Activated CD4-positive, alpha-beta memory T cell treated with anti-CD3 and anti-CD28 coated beads for 36 hours (primary cell): Measurements from ENCODE around the gene HS2ST1. TPM values are rescaled to one million over a fixed set of nuclear protein-coding genes. Genes with fewer than 3 reads are reported as not detected.
"Not testable (repeated sequence)": the region's sequence is repeated elsewhere in the genome, so short reads cannot be mapped to it uniquely, and the experiment has no call there.

Experiments used
- CTCF ChIA-PET: fragments of 350-600 bp; sonication (Branson Sonifier 250); formaldehyde crosslinking; loops from one replicate; lab custom pipeline; 2021; ENCODE audit warnings: antibody characterized with exemption, inconsistent platforms; lab: Charles Lee
- POLR2A ChIA-PET: fragments of 350-600 bp; sonication (Branson Sonifier 250); formaldehyde crosslinking; loops from one replicate; lab custom pipeline; 2021; ENCODE audit warnings: antibody characterized with exemption; lab: Charles Lee
- DNase-seq: peaks from one replicate; pipeline ENCODE4 v3.0.0-alpha.2; 2020
- H3K27ac Mint-ChIP-seq: one replicate; pipeline ENCODE4 v1.8.0; 2021; ENCODE audit warnings: mixed read lengths
- H3K27me3 Mint-ChIP-seq: one replicate; pipeline ENCODE4 v1.8.0; 2021; ENCODE audit warnings: mixed read lengths
- H3K36me3 Mint-ChIP-seq: one replicate; pipeline ENCODE4 v1.8.0; 2021; ENCODE audit warnings: mixed read lengths
- H3K4me1 Mint-ChIP-seq: one replicate; pipeline ENCODE4 v1.8.0; 2021; ENCODE audit warnings: low read depth, mixed read lengths
- H3K4me3 Mint-ChIP-seq: one replicate; pipeline ENCODE4 v1.8.0; 2021; ENCODE audit warnings: mild to moderate bottlenecking, mixed read lengths
- H3K9me3 Mint-ChIP-seq: one replicate; pipeline ENCODE4 v1.8.0; 2021; ENCODE audit warnings: mixed read lengths
- intact Hi-C: fragments of 100-400 bp; cut with micrococcal nuclease; formaldehyde crosslinking; loops from one replicate; pipeline ENCODE4 v1.15.1; 2023
- total RNA-seq, 2 experiments: library from RNA; stranded (reverse); gene quantifications; one replicate each; pipeline ENCODE4 v1.2.3, GENCODE V29; 2021

The HS2ST1 gene
- total RNA-seq, 2 experiments from 2014 or later: 16.4 to 16.5 TPM

- POLR2A ChIA-PET: no interaction called here
- intact Hi-C loops: loop anchor here (5.0 kb wide), 1 partner anchor 140 kb away; no protein-coding TSS in a partner anchor
- no peak overlapping the region for H3K27ac Mint-ChIP-seq
- CTCF ChIA-PET: interaction anchor here (1.6 kb wide), 1 partner anchor 28 kb away, joined by 8 read pairs; no protein-coding TSS in a partner anchor
- no peak overlapping the region for H3K4me3 Mint-ChIP-seq
- H3K27me3 Mint-ChIP-seq: no peaks in the 10 kb centered on the region
- peaks cover 20% of the 10 kb centered on the region for H3K4me1 Mint-ChIP-seq
- DNase-seq: no peak
- no peaks in the 10 kb centered on the region for H3K9me3 Mint-ChIP-seq
- no peaks in the 10 kb centered on the region for H3K36me3 Mint-ChIP-seq
These were observed 142.5 kb downstream of the HS2ST1 start for GRCh38 chr1:87056974-87057373.

- H3K9me3 Mint-ChIP-seq: peaks cover 6% of the 10 kb centered on the region
- H3K27ac Mint-ChIP-seq: no peak overlapping the region
These were observed 143.9 kb downstream of the HS2ST1 start for GRCh38 chr1:87058343-87058649.

GRCh38 chr1:87061742-87062156 lies 147.3 kb downstream of the HS2ST1 start:
- ChIA-PET POLR2A (no interaction called here), CTCF (no interaction called here)
- H3K9me3 Mint-ChIP-seq: peaks cover 6% of the 10 kb centered on the region
- no peak overlapping the region for H3K27ac Mint-ChIP-seq
- no peak for DNase-seq
- H3K27me3 Mint-ChIP-seq: no peaks in the 10 kb centered on the region
- peaks cover 31% of the 10 kb centered on the region for H3K4me1 Mint-ChIP-seq
- intact Hi-C loops: no loop called here
- H3K4me3 Mint-ChIP-seq: no peak overlapping the region
- H3K36me3 Mint-ChIP-seq: peaks cover 5% of the 10 kb centered on the region

More at GRCh38 chr1:87058343-87058649, 143.9 kb downstream of the HS2ST1 start:
- intact Hi-C loops: loop anchor here (2.0 to 5.0 kb wide), 2 partner anchors 21 to 141 kb away; no protein-coding TSS in a partner anchor
- H3K27me3 Mint-ChIP-seq: no peaks in the 10 kb centered on the region
- no peak for DNase-seq
- CTCF ChIA-PET: interaction anchor here (0.5 to 1.6 kb wide), 4 partner anchors 13 to 224 kb away, joined by 3 to 8 read pairs (median 3); no protein-coding TSS in a partner anchor
- peaks cover 5% of the 10 kb centered on the region for H3K36me3 Mint-ChIP-seq
- peaks cover 28% of the 10 kb centered on the region for H3K4me1 Mint-ChIP-seq
- POLR2A ChIA-PET: no interaction called here
- no peak overlapping the region for H3K4me3 Mint-ChIP-seq

DNA sequence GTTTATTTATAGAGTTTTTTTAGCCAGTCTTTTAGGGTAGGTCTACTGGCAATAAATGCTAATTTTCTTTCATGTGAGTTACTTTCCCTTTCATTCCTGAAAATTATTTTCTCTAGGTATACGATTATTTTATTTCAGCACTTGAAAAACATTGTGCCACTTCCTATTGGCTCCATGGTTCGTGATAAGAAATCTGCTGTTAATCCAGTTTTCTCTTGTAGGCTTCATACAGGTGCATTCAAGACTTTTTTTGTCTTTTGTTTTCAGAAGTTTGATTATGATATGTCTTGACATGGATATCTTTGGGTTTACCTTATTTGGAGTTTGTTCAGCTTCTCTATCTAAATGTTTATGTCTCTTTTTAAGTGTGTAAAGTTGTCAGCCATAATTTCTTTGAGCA lies 148.3 kb downstream of the HS2ST1 start:
- peaks cover 8% of the 10 kb centered on the region for H3K9me3 Mint-ChIP-seq
- no peak overlapping the region for H3K4me3 Mint-ChIP-seq
- ChIA-PET POLR2A (no interaction called here), CTCF (no interaction called here)
- H3K4me1 Mint-ChIP-seq: peaks cover 31% of the 10 kb centered on the region
- peaks cover 7% of the 10 kb centered on the region for H3K36me3 Mint-ChIP-seq
- intact Hi-C loops: no loop called here
- H3K27ac Mint-ChIP-seq: no peak overlapping the region
- H3K27me3 Mint-ChIP-seq: no peaks in the 10 kb centered on the region
- no peak for DNase-seq

- no peak overlapping the region for H3K27ac Mint-ChIP-seq
- peaks cover 9% of the 10 kb centered on the region for H3K36me3 Mint-ChIP-seq
- H3K27me3 Mint-ChIP-seq: no peaks in the 10 kb centered on the region
- peaks cover 10% of the 10 kb centered on the region for H3K9me3 Mint-ChIP-seq
- ChIA-PET CTCF (interaction anchor here (0.6 kb wide), 1 partner anchor 40 kb away, joined by 3 read pairs; no protein-coding TSS in a partner anchor), POLR2A (no interaction called here)
- H3K4me3 Mint-ChIP-seq: no peak overlapping the region
- peaks cover 22% of the 10 kb centered on the region for H3K4me1 Mint-ChIP-seq
- DNase-seq: no peak
- intact Hi-C loops: no loop called here
These were observed 149.9 kb downstream of the HS2ST1 start for GRCh38 chr1:87064309-87064708.

DNA sequence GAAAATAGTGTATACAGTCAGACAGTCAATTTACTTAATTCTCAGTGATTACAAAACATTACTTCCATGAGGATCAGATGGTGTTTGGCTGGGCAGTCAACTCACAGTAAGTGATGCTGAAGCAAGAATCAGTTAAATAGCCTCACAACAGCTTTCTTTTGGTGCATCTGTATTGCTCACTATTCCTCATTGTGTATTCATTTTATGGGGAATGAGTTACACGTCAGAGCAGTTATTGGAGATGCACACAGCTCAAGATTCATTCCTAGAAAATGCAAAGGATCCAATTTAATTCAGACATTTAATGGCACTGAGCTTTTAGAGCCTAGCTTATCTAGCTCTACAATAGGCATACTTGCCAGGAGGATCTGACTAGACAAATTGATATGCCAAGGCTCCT lies 150.6 kb downstream of the HS2ST1 start:
- Mint-ChIP-seq H3K27me3 (no peaks in the 10 kb centered on the region), H3K9me3 (peaks cover 10% of the 10 kb centered on the region)
- CTCF ChIA-PET: no interaction called here

DNA sequence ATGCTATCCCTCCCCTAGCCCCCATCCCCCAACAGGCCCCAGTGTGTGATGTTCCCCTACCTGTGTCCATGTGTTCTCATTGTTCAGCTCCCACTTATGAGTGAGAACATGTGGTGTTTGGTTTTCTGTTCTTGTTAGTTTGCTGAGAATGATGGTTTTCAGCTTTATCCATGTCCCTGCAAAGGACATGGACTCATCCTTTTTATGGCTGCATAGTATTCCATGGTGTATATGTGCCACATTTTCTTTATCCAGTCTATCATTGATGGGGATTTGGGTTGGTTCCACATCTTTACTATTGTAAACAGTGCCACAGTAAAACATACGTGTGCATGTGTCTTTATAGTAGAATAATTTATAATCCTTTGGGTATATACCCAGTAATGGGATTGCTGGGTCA lies 152.3 kb downstream of the HS2ST1 start:
- CTCF ChIA-PET, H3K36me3 Mint-ChIP-seq, DNase-seq, H3K4me3 Mint-ChIP-seq, H3K27me3 Mint-ChIP-seq, H3K27ac Mint-ChIP-seq, intact Hi-C loops, POLR2A ChIA-PET: not testable (repeated sequence)
- Mint-ChIP-seq H3K4me1 (peaks cover 13% of the 10 kb centered on the region), H3K9me3 (peaks cover 10% of the 10 kb centered on the region)

More for the DNA sequence above, 150.6 kb downstream of the HS2ST1 start:
- no peak for DNase-seq
- Mint-ChIP-seq H3K36me3 (peaks cover 9% of the 10 kb centered on the region), H3K4me3 (no peak overlapping the region), H3K4me1 (peaks cover 20% of the 10 kb centered on the region), H3K27ac (no peak overlapping the region)
- intact Hi-C loops: no loop called here
- POLR2A ChIA-PET: no interaction called here

- no peak for DNase-seq
- H3K27ac Mint-ChIP-seq: no peak overlapping the region
- H3K27me3 Mint-ChIP-seq: no peaks in the 10 kb centered on the region
- H3K4me3 Mint-ChIP-seq: no peak overlapping the region
- peaks cover 3% of the 10 kb centered on the region for H3K9me3 Mint-ChIP-seq
- H3K36me3 Mint-ChIP-seq: peaks cover 9% of the 10 kb centered on the region
- peaks cover 2% of the 10 kb centered on the region for H3K4me1 Mint-ChIP-seq
- ChIA-PET CTCF (interaction anchor here (1.0 to 1.5 kb wide), 2 partner anchors 11 to 12 kb away, joined by 3 to 5 read pairs; no protein-coding TSS in a partner anchor), POLR2A (no interaction called here)
- intact Hi-C loops: no loop called here
These were observed 158.0 kb downstream of the HS2ST1 start for GRCh38 chr1:87072411-87072810.

GRCh38 chr1:87072904-87073303 lies 158.5 kb downstream of the HS2ST1 start:
- ChIA-PET POLR2A (no interaction called here), CTCF (interaction anchor here (0.6 to 1.5 kb wide), 3 partner anchors 10 to 1064 kb away, joined by 3 to 5 read pairs (median 3); no protein-coding TSS in a partner anchor)
- H3K9me3 Mint-ChIP-seq: peaks cover under 1% of the 10 kb centered on the region
- H3K27ac Mint-ChIP-seq: no peak overlapping the region
- intact Hi-C loops: no loop called here
- H3K4me3 Mint-ChIP-seq: no peak overlapping the region
- peaks cover 7% of the 10 kb centered on the region for H3K4me1 Mint-ChIP-seq
- no peaks in the 10 kb centered on the region for H3K27me3 Mint-ChIP-seq
- H3K36me3 Mint-ChIP-seq: peaks cover 7% of the 10 kb centered on the region
- DNase-seq: no peak

- POLR2A ChIA-PET: no interaction called here
- Mint-ChIP-seq H3K27ac (no peak overlapping the region), H3K9me3 (no peaks in the 10 kb centered on the region), H3K4me3 (no peak overlapping the region), H3K36me3 (peaks cover 7% of the 10 kb centered on the region), H3K4me1 (peaks cover 13% of the 10 kb centered on the region), H3K27me3 (no peaks in the 10 kb centered on the region)
- intact Hi-C loops: no loop called here
- DNase-seq: no peak
- CTCF ChIA-PET: no interaction called here
These were observed 159.8 kb downstream of the HS2ST1 start for GRCh38 chr1:87074001-87074795.

- intact Hi-C loops: loop anchor here (1.0 to 5.0 kb wide), 6 partner anchors 19 to 696 kb away; partner anchors contain the start of genes HS2ST1 and SELENOF
- Mint-ChIP-seq H3K4me1 (peaks cover 18% of the 10 kb centered on the region), H3K36me3 (peaks cover under 1% of the 10 kb centered on the region), H3K27me3 (no peaks in the 10 kb centered on the region), H3K4me3 (no peak overlapping the region), H3K27ac (peak overlapping the region; percentile 47), H3K9me3 (no peaks in the 10 kb centered on the region)
- ChIA-PET POLR2A (interaction anchor here (1.0 kb wide), 1 partner anchor 32 kb away, joined by 6 read pairs; no protein-coding TSS in a partner anchor), CTCF (no interaction called here)
- peak; percentile 12 for DNase-seq
These were observed 163.7 kb downstream of the HS2ST1 start for GRCh38 chr1:87077959-87078639.
